ENCODE results near the gene BACH2. TPM values are rescaled to one million over a fixed set of nuclear protein-coding genes. Genes with fewer than 3 reads are reported as not detected.
A peak's percentile ranks its signal among the peaks of the same experiment; 100 is the strongest.

The BACH2 gene
- total and polyA plus RNA-seq, 2 experiments from 2014 or later, result under 0.01 TPM; not detected in 1

- H3K27me3 ChIP-seq (replicated peaks; ENCODE audit: insufficient read depth), result no peaks in the 10 kb centered on the region; the same call in 1 of the 2 replicates
- H3K4me1 ChIP-seq (ENCODE audit: insufficient read depth), result no peaks in the 10 kb centered on the region
- TF ChIP-seq EZH2phosphoT487 (IDR thresholded peaks at IDR 0.05; ENCODE audit: insufficient read depth, low read depth) (no peak), EZH2 (IDR thresholded peaks at IDR 0.05; ENCODE audit: insufficient read depth, poor library complexity, severe bottlenecking) (no peak)
- no peak overlapping the region for H3K27ac ChIP-seq
- H3F3A ChIP-seq (ENCODE audit: insufficient read depth), result no peaks in the 10 kb centered on the region
- H2AFZ ChIP-seq, result no peak overlapping the region
- no peak overlapping the region for H3K9ac ChIP-seq
- H3K4me2 ChIP-seq (ENCODE audit: unreplicated experiment), result no peak overlapping the region
- H3K36me3 ChIP-seq (ENCODE audit: low read depth), result no peaks in the 10 kb centered on the region
- H3K9me3 ChIP-seq (ENCODE audit: low read depth), result no peaks in the 10 kb centered on the region
- no peaks in the 10 kb centered on the region for H4K20me1 ChIP-seq (ENCODE audit: insufficient read depth)
- no peak overlapping the region for H3K4me3 ChIP-seq
- in situ Hi-C loops (cut with MboI), result no loop called here
- DNase-seq, result no peak
- WGBS, 2 experiments (ENCODE audit: low coverage in 1 of 2, low lambda C conversion rate in 2 of 2, missing lambda C conversion rate in 2 of 2), result 76 to 83% methylated on average over 5 of the region's 5 CpGs
- H3K9me2 ChIP-seq (ENCODE audit: insufficient read depth), result no peaks in the 10 kb centered on the region
- no peaks in the 10 kb centered on the region for H3K79me2 ChIP-seq (ENCODE audit: insufficient read depth)
Observed at GRCh38 chr6:90053614-90054013, 243.0 kb downstream of the BACH2 start.

GRCh38 chr6:90049295-90049694 is 247.3 kb downstream of the BACH2 start:
- Histone ChIP-seq H3K4me3 (no peak overlapping the region), H3K9ac (no peak overlapping the region), H4K20me1 (ENCODE audit: insufficient read depth) (no peaks in the 10 kb centered on the region), H3F3A (ENCODE audit: insufficient read depth) (peaks cover 5% of the 10 kb centered on the region; the same call in 1 of the 2 replicates), H3K9me2 (ENCODE audit: insufficient read depth) (no peaks in the 10 kb centered on the region), H3K79me2 (ENCODE audit: insufficient read depth) (no peaks in the 10 kb centered on the region), H3K27ac (no peak overlapping the region), H3K4me1 (ENCODE audit: insufficient read depth) (peaks cover 16% of the 10 kb centered on the region), H3K4me2 (ENCODE audit: unreplicated experiment) (no peak overlapping the region), H3K36me3 (ENCODE audit: low read depth) (no peaks in the 10 kb centered on the region), H3K9me3 (ENCODE audit: low read depth) (no peaks in the 10 kb centered on the region), H3K27me3 (replicated peaks; ENCODE audit: insufficient read depth) (no peaks in the 10 kb centered on the region), H2AFZ (no peak overlapping the region)
- in situ Hi-C loops (cut with MboI), result no loop called here
- 78 to 82% methylated on average over 5 of the region's 5 CpGs for WGBS, 2 experiments (ENCODE audit: low coverage in 1 of 2, low lambda C conversion rate in 2 of 2, missing lambda C conversion rate in 2 of 2)
- no peak for DNase-seq
- TF ChIP-seq EZH2phosphoT487 (IDR thresholded peaks at IDR 0.05; ENCODE audit: insufficient read depth, low read depth), result no peak
- TF ChIP-seq EZH2 (IDR thresholded peaks at IDR 0.05; ENCODE audit: insufficient read depth, poor library complexity, severe bottlenecking), result no peak

- 79 to 85% methylated on average over 2 of the region's 2 CpGs for WGBS, 2 experiments (ENCODE audit: low coverage in 1 of 2, low lambda C conversion rate in 2 of 2, missing lambda C conversion rate in 2 of 2)
- Histone ChIP-seq H3K4me2 (ENCODE audit: unreplicated experiment) (no peak overlapping the region), H3K4me1 (ENCODE audit: insufficient read depth) (peaks cover 21% of the 10 kb centered on the region), H3F3A (ENCODE audit: insufficient read depth) (peaks cover 6% of the 10 kb centered on the region; the same call in 1 of the 2 replicates), H3K4me3 (no peak overlapping the region), H3K79me2 (ENCODE audit: insufficient read depth) (no peaks in the 10 kb centered on the region), H3K27ac (no peak overlapping the region), H3K9me2 (ENCODE audit: insufficient read depth) (no peaks in the 10 kb centered on the region), H3K9ac (no peak overlapping the region), H3K9me3 (ENCODE audit: low read depth) (no peaks in the 10 kb centered on the region), H3K27me3 (replicated peaks; ENCODE audit: insufficient read depth) (no peaks in the 10 kb centered on the region), H3K36me3 (ENCODE audit: low read depth) (no peaks in the 10 kb centered on the region), H4K20me1 (ENCODE audit: insufficient read depth) (no peaks in the 10 kb centered on the region), H2AFZ (no peak overlapping the region)
- peak; percentile 28 for DNase-seq
- TF ChIP-seq EZH2phosphoT487 (IDR thresholded peaks at IDR 0.05; ENCODE audit: insufficient read depth, low read depth), result no peak
- TF ChIP-seq EZH2 (IDR thresholded peaks at IDR 0.05; ENCODE audit: insufficient read depth, poor library complexity, severe bottlenecking), result no peak
- in situ Hi-C loops (cut with MboI), result no loop called here
Observed at GRCh38 chr6:90048206-90048967, 248.3 kb downstream of the BACH2 start.

- in situ Hi-C loops (cut with MboI), result no loop called here
Observed at GRCh38 chr6:90045535-90045934, 251.1 kb downstream of the BACH2 start.

More at GRCh38 chr6:90045535-90045934, 251.1 kb downstream of the BACH2 start:
- no peak overlapping the region for H3K4me3 ChIP-seq
- 96 to 100% methylated on average over 2 of the region's 2 CpGs for WGBS, 2 experiments (ENCODE audit: low coverage in 1 of 2, low lambda C conversion rate in 2 of 2, missing lambda C conversion rate in 2 of 2)
- peaks cover 6% of the 10 kb centered on the region; the same call in 1 of the 2 replicates for H3F3A ChIP-seq (ENCODE audit: insufficient read depth)
- H3K9me3 ChIP-seq (ENCODE audit: low read depth), result no peaks in the 10 kb centered on the region
- H3K4me1 ChIP-seq (ENCODE audit: insufficient read depth), result peaks cover 25% of the 10 kb centered on the region
- TF ChIP-seq EZH2 (IDR thresholded peaks at IDR 0.05; ENCODE audit: insufficient read depth, poor library complexity, severe bottlenecking) (no peak), EZH2phosphoT487 (IDR thresholded peaks at IDR 0.05; ENCODE audit: insufficient read depth, low read depth) (no peak)
- peak overlapping the region; percentile 48 for H3K4me2 ChIP-seq (ENCODE audit: unreplicated experiment)
- no peaks in the 10 kb centered on the region; the same call in 1 of the 2 replicates for H3K9me2 ChIP-seq (ENCODE audit: insufficient read depth)
- H3K27me3 ChIP-seq (replicated peaks; ENCODE audit: insufficient read depth), result no peaks in the 10 kb centered on the region
- H3K9ac ChIP-seq, result no peak overlapping the region
- H3K36me3 ChIP-seq (ENCODE audit: low read depth), result no peaks in the 10 kb centered on the region
- no peaks in the 10 kb centered on the region for H3K79me2 ChIP-seq (ENCODE audit: insufficient read depth)
- no peak overlapping the region for H2AFZ ChIP-seq
- H3K27ac ChIP-seq, result no peak overlapping the region
- no peak for DNase-seq
- no peaks in the 10 kb centered on the region for H4K20me1 ChIP-seq (ENCODE audit: insufficient read depth)

All from GM23248 (cell line).